Breast epithelium (tissue), 3 donors: ENCODE results near the gene WWOX.

ENCODE experiments used
- POLR2AphosphoS5 ChIP-seq, 3 donors: sonication (generic); formaldehyde crosslinking; IDR thresholded peaks; one replicate each; pipeline ENCODE4 v1.6.1; 2017; ENCODE audit warnings: antibody characterized with exemption in 3 of 3
- TF ChIP-seq, protein P1 (sequence below), 3 donors: fragments of 450-650 bp; IDR thresholded peaks; one replicate each; pipeline ENCODE4 v1.5.1; 2016 to 2017; ENCODE audit warnings: antibody characterized with exemption in 3 of 3, mild to moderate bottlenecking in 3 of 3, moderate library complexity in 3 of 3

DNA sequence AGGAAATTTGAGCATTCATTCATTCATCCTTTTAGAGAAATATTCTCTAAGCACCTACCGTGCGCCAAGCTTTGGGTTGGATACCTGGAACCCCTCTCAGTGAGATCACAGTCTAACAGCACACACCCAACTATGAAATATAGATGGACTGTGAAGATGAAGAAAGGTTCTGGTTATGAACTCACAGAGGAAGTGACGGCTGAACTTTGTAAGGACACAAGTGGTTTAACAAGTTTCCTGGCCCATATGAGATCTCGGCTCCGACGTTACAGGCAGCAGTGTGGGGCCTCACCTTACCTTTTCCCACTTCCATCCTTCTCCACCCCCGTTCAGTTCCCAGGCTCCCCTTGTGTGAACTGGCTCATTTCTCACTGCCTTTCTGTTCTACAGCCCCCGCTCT, 1094.8 kb downstream of the WWOX start:
- TF ChIP-seq, protein P1, sequence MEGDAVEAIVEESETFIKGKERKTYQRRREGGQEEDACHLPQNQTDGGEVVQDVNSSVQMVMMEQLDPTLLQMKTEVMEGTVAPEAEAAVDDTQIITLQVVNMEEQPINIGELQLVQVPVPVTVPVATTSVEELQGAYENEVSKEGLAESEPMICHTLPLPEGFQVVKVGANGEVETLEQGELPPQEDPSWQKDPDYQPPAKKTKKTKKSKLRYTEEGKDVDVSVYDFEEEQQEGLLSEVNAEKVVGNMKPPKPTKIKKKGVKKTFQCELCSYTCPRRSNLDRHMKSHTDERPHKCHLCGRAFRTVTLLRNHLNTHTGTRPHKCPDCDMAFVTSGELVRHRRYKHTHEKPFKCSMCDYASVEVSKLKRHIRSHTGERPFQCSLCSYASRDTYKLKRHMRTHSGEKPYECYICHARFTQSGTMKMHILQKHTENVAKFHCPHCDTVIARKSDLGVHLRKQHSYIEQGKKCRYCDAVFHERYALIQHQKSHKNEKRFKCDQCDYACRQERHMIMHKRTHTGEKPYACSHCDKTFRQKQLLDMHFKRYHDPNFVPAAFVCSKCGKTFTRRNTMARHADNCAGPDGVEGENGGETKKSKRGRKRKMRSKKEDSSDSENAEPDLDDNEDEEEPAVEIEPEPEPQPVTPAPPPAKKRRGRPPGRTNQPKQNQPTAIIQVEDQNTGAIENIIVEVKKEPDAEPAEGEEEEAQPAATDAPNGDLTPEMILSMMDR (IDR thresholded peaks at IDR 0.05) = no peak
- TF ChIP-seq POLR2AphosphoS5 (IDR thresholded peaks at IDR 0.05) = no peak
